ENCODE results near the gene RLBP1. TPM values are rescaled to one million over a fixed set of nuclear protein-coding genes. Genes with fewer than 3 reads are reported as not detected.
"Not testable (repeated sequence)": the region's sequence is repeated elsewhere in the genome, so short reads cannot be mapped to it uniquely, and the experiment has no call there.

The RLBP1 gene
- total and polyA plus RNA-seq, 2 donors (not counting 3 experiments of a cell fraction or from before 2014, with no cell fraction given), result not detected

DNA sequence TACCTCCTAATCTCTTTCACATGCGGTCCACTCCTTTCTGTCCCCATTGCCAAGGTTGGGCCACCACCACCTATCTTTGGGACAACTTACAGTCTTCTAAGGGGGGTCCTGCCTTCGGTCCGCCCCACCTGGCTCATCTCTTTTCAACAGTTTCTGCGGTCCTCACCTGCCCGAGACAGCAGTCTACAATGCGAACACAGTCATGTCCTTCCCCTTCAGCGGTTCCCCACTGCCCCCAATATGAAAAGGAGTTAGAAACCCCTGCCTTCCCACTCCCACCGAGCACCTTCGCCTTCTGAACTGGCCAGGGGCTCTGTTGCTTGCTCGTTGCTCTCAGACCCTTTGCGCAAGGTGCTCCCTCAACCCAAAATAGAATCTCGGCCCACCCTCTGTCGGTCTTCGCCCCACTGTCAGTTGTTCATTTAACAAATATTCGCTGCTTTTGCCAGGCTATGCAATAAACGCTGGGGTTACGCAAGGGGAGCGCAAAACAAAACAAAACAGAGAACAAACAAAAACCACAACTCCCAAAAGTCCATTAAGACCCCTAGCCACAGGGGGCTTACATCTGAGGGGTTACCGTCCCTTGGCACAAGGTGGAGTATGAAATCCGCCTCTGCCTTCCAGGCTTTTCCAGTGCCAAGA lies 21.8 kb upstream of the RLBP1 start:
- no peaks in the 10 kb centered on the region for H4K20me1 ChIP-seq (replicated peaks; ENCODE audit: control insufficient read depth, extremely low read depth, insufficient read depth, low read length)
- DNase-seq (ENCODE audit: low read depth, low spot score) (no peak), FAIRE-seq (no peak)
- BruUV-seq (replicated peaks), result no TSS peak
- H3K4me3 ChIP-seq (replicated peaks in 1 of 3; ENCODE audit: insufficient read depth in 1 of 3, low read depth in 1 of 3, low read length in 3 of 3), result peak overlapping the region; percentile 21 to 92 (median 81)
- no peaks in the 10 kb centered on the region for H3K9me1 ChIP-seq (replicated peaks; ENCODE audit: control insufficient read depth, extremely low read depth, insufficient read depth, low read length)
- H3K4me2 ChIP-seq (ENCODE audit: insufficient read depth, low read length), result peak overlapping the region; percentile 78
- H3K9ac ChIP-seq (replicated peaks; ENCODE audit: extremely low read depth, insufficient read depth, low read length), result peak overlapping the region; percentile 85
- TF ChIP-seq MYC (IDR thresholded peaks at IDR 0.05; ENCODE audit: low read depth, low read length) (no peak), FOS (IDR thresholded peaks at IDR 0.05; ENCODE audit: borderline replicate concordance, insufficient read depth, low read length) (no peak), EZH2 (IDR thresholded peaks at IDR 0.05; ENCODE audit: borderline replicate concordance, low read depth, low read length, severe bottlenecking) (no peak), GATA2 (IDR thresholded peaks at IDR 0.05; ENCODE audit: insufficient read depth, insufficient read length, low read depth, low read length) (no peak), POLR2AphosphoS5 (IDR thresholded peaks at IDR 0.05; ENCODE audit: insufficient read depth, low read depth, low read length) (no peak), JUN (IDR thresholded peaks at IDR 0.05; ENCODE audit: borderline replicate concordance, insufficient read depth, insufficient read length, low read depth) (no peak), POLR2A (IDR thresholded peaks at IDR 0.05; ENCODE audit: low read depth, low read length) (no peak)
- TF ChIP-seq, protein P1, sequence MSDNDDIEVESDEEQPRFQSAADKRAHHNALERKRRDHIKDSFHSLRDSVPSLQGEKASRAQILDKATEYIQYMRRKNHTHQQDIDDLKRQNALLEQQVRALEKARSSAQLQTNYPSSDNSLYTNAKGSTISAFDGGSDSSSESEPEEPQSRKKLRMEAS (IDR thresholded peaks at IDR 0.05; ENCODE audit: insufficient read depth, insufficient read length), result no peak
- TF ChIP-seq, protein P2, sequence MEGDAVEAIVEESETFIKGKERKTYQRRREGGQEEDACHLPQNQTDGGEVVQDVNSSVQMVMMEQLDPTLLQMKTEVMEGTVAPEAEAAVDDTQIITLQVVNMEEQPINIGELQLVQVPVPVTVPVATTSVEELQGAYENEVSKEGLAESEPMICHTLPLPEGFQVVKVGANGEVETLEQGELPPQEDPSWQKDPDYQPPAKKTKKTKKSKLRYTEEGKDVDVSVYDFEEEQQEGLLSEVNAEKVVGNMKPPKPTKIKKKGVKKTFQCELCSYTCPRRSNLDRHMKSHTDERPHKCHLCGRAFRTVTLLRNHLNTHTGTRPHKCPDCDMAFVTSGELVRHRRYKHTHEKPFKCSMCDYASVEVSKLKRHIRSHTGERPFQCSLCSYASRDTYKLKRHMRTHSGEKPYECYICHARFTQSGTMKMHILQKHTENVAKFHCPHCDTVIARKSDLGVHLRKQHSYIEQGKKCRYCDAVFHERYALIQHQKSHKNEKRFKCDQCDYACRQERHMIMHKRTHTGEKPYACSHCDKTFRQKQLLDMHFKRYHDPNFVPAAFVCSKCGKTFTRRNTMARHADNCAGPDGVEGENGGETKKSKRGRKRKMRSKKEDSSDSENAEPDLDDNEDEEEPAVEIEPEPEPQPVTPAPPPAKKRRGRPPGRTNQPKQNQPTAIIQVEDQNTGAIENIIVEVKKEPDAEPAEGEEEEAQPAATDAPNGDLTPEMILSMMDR (IDR thresholded peaks at IDR 0.05; ENCODE audit: extremely low read depth in 1 of 2, insufficient read depth in 1 of 2, low read depth in 1 of 2, low read length in 2 of 2), result no peak
- H3K27me3 ChIP-seq (ENCODE audit: control insufficient read depth in 2 of 2, insufficient read depth in 2 of 2, low read length in 2 of 2), result peaks cover 5 to 7% of the 10 kb centered on the region in 2 experiments
- peaks cover 15% of the 10 kb centered on the region for H3K4me1 ChIP-seq (ENCODE audit: control insufficient read depth, extremely low read depth, insufficient read depth, low read length)
- POLR2A ChIA-PET, result no interaction called here
- peaks cover 0 to 2% of the 10 kb centered on the region in 2 experiments for H3K36me3 ChIP-seq (ENCODE audit: control insufficient read depth in 2 of 2, extremely low read depth in 1 of 2, insufficient read depth in 2 of 2, low read length in 2 of 2)
- H3K27ac ChIP-seq (ENCODE audit: insufficient read depth, low read depth, low read length), result no peak overlapping the region
- H2AFZ ChIP-seq (ENCODE audit: low read depth, low read length), result peak overlapping the region; percentile 96
- CTCF ChIA-PET, result interaction anchor here (0.7 to 4.4 kb wide), 8 partner anchors 9 to 152 kb away, joined by 3 to 54 read pairs (median 4); no protein-coding TSS in a partner anchor
- peaks cover 26% of the 10 kb centered on the region for H3K79me2 ChIP-seq (ENCODE audit: control insufficient read depth, insufficient read depth, low read length)
- dilution Hi-C loops (cut with MboI; ENCODE audit: extremely low pct_ligation_motif_present, low sequenced_read_pairs), result no loop called here
- H3K9me3 ChIP-seq (replicated peaks; ENCODE audit: control insufficient read depth, insufficient read depth, low read length), result no peaks in the 10 kb centered on the region
- intact Hi-C loops (cut with micrococcal nuclease), result loop anchor here (1.0 kb wide), 4 partner anchors 11 to 339 kb away; no protein-coding TSS in a partner anchor

DNA sequence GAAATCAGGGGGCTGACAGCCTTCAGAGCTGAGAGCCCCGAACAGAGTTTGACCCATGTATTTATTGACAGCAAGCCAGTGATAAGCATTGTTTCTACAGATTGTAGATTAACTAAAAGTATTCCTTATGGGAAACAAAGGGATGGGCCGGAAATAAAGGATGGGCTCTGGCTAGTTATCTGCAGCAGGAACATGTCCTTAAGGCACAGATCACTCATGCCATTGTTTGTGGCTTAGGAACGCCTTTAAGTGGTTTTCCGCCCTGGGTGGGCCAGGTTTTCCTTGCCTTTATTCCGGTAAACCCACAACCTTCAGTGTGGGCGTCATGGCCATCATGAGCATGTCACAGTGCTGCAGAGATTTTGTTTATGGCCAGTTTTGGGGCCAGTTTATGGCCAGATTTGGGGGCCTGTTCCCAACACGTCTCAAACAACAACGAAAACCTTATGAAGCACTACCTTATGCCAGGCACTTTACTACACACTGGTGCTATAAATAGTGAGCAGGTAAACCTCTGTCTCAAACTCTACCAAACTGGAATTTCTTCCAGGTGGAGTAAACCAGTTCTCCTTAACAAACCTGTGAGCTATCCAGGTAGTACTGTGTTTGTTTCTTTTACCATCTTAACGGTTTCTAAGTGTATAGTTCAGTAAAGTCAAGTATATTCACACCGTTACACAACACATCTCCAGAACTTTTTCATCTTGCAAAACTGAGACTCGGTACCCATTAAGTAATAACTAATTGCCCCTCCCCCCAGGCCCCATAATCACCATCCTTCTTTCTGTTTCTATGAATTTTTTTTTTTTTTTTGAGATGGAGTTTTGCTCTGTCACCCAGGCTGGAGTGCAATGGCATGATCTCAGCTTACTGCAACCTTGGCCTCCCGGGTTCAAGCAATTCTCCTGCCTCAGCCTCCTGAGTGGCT lies 18.8 kb upstream of the RLBP1 start:
- FAIRE-seq; H3K9me1 ChIP-seq (replicated peaks; ENCODE audit: control insufficient read depth, extremely low read depth, insufficient read depth, low read length); H4K20me1 ChIP-seq (replicated peaks; ENCODE audit: control insufficient read depth, extremely low read depth, insufficient read depth, low read length); dilution Hi-C loops (cut with MboI; ENCODE audit: extremely low pct_ligation_motif_present, low sequenced_read_pairs); H3K9ac ChIP-seq (replicated peaks; ENCODE audit: extremely low read depth, insufficient read depth, low read length); POLR2A ChIA-PET; H3K9me3 ChIP-seq (replicated peaks; ENCODE audit: control insufficient read depth, insufficient read depth, low read length); intact Hi-C loops (cut with micrococcal nuclease); H3K36me3 ChIP-seq (ENCODE audit: control insufficient read depth in 2 of 2, extremely low read depth in 1 of 2, insufficient read depth in 2 of 2, low read length in 2 of 2); H3K4me2 ChIP-seq (ENCODE audit: insufficient read depth, low read length); BruUV-seq (replicated peaks); H3K4me3 ChIP-seq (replicated peaks in 1 of 3; ENCODE audit: insufficient read depth in 1 of 3, low read depth in 1 of 3, low read length in 3 of 3); H2AFZ ChIP-seq (ENCODE audit: low read depth, low read length); DNase-seq (ENCODE audit: low read depth, low spot score); H3K79me2 ChIP-seq (ENCODE audit: control insufficient read depth, insufficient read depth, low read length); H3K27ac ChIP-seq (ENCODE audit: insufficient read depth, low read depth, low read length): not testable (repeated sequence)
- CTCF ChIA-PET, result interaction anchor here (1.3 kb wide), 1 partner anchor 33 kb away, joined by 5 read pairs; no protein-coding TSS in a partner anchor
- Histone ChIP-seq H3K4me1 (ENCODE audit: control insufficient read depth, extremely low read depth, insufficient read depth, low read length) (peaks cover 11% of the 10 kb centered on the region), H3K27me3 (ENCODE audit: control insufficient read depth in 2 of 2, insufficient read depth in 2 of 2, low read length in 2 of 2) (peaks cover 6 to 13% of the 10 kb centered on the region in 2 experiments)
